HG03159 (cell line): ENCODE data around the gene PDE6C.

Source experiments
- ATAC-seq: cut with Tn5 transposase; IDR thresholded peaks from one replicate; pipeline ENCODE4 v1.9.1; 2021; ENCODE audit warnings: mild to moderate bottlenecking, moderate library complexity; ENCODE audit not compliant: unreplicated experiment

PDE6C gene

GRCh38 chr10:93612311-93612710 lies at the start of gene PDE6C:
TSS of gene PDE6C (plus strand) at chr10:93612537. CDS start at chr10:93612726, 189 bp downstream.
- no peak for ATAC-seq

GRCh38 chr10:93565446-93565845 lies 46.9 kb upstream of the PDE6C start:
- ATAC-seq = no peak

- ATAC-seq = no peak
Observed at GRCh38 chr10:93566435-93567276, 45.7 kb upstream of the PDE6C start, which contains the start of gene FFAR4. TSS of gene FFAR4 (plus strand) at chr10:93566665. CDS start at chr10:93566721, 56 bp downstream.

GRCh38 chr10:93567277-93568104 lies 44.8 kb upstream of the PDE6C start:
- no peak for ATAC-seq

DNA sequence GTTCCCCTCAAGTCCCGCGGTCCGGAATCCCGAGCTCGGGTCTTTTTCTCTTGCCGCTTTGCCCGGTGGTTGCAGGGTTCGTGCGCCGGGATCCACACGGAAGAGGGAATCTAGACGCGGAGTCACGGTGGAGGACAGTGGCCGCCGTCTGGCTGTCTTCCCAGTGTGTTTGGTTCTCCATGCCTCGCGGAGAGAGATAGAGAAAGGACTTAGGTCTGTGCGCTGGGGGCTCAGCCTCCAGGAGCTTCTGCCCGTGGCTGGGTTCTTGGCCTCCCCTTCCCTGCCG lies 44.3 kb upstream of the PDE6C start:
- no peak for ATAC-seq

DNA sequence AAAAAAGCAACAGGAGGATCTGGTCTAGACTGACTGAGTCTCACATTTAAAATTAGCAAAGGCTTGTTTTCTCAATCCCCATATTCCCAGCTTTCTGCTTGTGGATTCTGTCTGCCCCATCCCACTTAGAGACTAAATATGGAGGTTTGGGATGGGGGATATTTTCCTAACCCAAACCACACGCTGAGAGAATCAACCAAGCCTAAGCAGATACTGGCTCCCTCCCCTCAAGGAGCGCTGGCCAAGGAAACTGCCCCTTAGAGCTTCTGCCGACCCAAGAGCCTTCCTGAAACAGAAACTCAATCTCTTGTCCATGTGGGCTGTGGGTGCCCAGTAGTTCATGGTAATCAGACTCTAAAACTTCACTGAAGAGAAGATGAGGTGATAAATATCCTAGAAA lies 42.0 kb upstream of the PDE6C start:
- no peak for ATAC-seq

- ATAC-seq = no peak
Observed at GRCh38 chr10:93572606-93573005, 39.7 kb upstream of the PDE6C start.

- ATAC-seq = no peak
Observed at GRCh38 chr10:93573051-93573909, 39.1 kb upstream of the PDE6C start.

DNA sequence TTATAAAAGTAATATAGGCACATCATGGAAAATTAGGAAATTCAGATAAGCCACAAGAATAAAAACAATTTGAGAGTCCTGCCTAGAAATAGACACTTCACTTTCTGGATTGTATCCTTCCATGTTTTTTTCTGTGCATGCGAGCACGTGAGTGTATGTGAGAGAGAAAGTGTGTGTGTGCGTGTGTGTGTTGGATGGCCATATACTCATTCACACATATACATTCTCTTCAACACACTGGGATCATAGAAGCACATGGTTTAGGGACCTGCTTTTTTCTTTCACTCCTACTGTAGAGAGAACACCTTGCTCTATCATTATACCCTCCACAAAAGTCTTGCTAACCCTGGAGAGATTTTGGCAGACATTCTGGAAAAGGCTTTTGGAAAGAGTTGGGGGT lies 38.4 kb upstream of the PDE6C start:
- ATAC-seq = no peak

- ATAC-seq = no peak
Observed at GRCh38 chr10:93576888-93577287, 35.4 kb upstream of the PDE6C start.

GRCh38 chr10:93577565-93577964 lies 34.8 kb upstream of the PDE6C start:
- no peak for ATAC-seq

GRCh38 chr10:93579089-93579488 lies 33.2 kb upstream of the PDE6C start:
- no peak for ATAC-seq

DNA sequence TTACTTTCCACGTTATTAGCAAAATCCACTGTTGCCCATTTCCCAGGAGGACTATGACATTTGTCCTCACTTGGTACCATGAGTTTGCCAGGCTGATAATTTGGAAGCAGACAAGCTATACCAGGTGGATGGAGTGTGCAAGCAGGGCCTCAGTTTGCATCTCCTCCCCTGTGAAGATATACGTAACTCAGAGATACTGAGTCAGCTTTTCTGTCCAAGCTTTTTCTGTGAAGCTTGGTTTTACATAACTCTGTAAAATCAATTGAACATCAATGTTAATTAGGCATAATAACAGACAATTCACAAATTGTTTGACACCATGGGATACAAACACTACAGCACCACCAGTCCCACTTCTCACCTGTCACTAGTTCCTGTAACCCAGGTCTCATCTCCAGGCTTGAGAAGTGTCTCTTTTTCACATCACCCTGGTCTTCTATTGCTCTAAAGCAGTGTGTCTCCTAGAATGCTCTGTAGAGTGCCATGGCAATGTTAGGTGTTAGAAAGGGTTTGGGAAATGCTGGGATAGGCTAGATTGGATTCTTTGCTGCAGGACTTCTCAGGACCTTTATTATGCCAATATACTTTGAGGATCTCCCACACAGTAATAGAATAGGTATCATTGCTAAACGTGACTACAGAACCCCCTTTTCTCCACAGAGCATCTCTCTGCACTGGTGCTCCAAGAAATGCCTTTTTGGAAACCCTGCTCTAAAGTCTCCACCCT lies 32.2 kb upstream of the PDE6C start:
- ATAC-seq = no peak

DNA sequence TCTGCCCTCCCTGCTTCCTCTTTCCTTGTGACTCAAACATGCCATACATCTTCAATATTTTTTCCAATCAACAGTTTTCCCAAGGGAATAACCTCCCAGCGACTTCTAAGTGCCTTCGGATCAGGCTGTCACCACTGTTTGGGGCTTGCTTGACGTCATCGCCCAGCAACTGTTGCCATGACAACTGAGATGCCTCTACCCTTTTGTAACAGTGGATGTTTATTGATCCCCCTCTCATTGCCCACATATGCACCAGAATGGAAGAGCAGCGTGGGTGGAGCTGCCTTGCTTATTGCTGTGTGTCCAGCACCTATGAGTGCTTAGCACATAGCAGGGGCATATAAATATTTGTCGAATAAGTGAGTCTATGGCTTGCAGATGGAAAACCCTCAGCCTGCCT lies 31.5 kb upstream of the PDE6C start:
- ATAC-seq = no peak

DNA sequence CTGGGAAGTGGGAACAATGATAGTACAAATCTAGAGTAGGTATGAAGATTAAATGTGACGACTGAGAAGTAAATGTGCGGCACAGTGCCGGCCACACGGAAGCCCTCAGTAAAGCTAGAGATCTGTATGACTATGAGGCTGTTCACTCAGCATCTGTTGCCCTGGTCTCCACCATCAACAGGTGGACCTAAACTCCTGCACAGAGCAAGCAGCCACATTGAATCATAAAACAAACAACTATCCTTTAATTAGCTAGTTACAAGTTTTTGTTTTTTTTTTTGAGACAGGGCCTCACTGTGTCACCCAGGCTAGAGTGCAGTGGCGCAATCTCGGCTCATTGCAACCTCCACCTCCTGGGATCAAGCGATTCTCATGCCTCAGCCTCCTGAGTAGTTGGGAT lies 27.9 kb upstream of the PDE6C start:
- ATAC-seq = no peak

DNA sequence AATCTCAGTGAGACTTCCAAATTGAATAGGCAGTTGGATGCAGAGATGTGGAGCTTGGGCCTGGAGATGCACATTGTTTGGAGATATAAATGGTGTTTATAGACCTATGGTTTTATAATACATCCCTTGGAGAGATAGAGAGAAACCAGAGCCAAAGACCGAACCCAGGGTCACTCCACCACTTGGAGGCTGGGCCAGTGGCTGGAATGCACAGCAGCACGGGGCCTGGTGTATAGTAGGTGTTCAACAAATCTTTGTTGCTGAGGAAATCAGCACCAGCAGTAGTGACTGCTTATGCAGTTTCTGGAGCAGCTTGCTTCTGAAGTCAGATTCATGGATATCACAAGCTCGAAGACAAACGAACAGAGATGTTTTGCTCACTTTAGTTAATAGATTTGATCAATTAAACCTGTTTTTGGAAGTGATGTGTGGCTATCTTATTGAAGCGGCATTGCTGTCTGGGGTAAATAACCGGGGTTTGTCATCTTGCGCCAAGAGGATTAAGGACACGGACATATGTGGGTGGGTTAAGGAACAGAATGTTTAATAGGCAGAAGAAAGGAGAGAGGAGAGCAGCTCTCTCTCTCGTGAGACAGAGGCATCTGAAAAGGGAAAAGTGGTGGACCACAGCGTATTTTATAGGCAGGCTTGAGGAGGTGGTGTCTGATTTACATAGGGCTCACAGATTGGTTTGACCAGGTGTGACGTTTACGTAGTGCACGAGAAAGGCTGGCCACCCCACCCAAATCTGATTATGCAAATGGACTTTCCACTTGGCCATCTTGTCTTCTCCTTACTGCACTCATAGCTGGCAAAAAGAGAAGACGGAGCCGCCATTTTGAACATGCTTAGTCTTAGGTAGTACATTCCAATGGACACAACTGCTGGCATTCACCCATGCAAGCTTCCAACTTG lies 22.4 kb upstream of the PDE6C start:
- ATAC-seq = no peak

GRCh38 chr10:93590638-93591037 lies 21.7 kb upstream of the PDE6C start:
- no peak for ATAC-seq

GRCh38 chr10:93591065-93591808 lies 21.1 kb upstream of the PDE6C start:
- no peak for ATAC-seq

GRCh38 chr10:93593254-93593653 lies 19.1 kb upstream of the PDE6C start:
- ATAC-seq = no peak
